ENCODE measurements around the gene MRPL36.

DNA sequence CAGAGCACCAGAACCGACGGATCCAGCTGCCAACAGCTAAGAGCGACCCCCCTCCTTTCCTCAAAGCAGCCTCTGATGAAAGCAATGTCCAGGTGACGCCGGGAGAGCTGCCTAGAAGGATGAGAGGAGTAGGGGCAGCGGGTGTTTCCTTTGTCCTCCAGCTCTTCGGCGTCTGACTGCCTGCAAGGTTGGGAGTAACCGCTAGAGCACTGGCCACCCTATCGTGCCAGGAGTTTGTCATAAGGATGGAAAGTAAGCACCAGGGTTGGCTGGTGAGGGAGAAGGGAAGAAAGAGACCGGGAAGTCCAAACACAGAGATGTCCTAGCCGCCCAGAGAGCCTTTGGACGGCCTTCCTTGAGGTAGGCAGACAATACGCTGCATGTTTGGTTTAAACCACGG lies 10.8 kb downstream of the MRPL36 start:
- no peak for TF ChIP-seq EZH2 (IDR thresholded peaks at IDR 0.05; ENCODE audit: low read depth, unreplicated experiment)
- TF ChIP-seq, protein P1, sequence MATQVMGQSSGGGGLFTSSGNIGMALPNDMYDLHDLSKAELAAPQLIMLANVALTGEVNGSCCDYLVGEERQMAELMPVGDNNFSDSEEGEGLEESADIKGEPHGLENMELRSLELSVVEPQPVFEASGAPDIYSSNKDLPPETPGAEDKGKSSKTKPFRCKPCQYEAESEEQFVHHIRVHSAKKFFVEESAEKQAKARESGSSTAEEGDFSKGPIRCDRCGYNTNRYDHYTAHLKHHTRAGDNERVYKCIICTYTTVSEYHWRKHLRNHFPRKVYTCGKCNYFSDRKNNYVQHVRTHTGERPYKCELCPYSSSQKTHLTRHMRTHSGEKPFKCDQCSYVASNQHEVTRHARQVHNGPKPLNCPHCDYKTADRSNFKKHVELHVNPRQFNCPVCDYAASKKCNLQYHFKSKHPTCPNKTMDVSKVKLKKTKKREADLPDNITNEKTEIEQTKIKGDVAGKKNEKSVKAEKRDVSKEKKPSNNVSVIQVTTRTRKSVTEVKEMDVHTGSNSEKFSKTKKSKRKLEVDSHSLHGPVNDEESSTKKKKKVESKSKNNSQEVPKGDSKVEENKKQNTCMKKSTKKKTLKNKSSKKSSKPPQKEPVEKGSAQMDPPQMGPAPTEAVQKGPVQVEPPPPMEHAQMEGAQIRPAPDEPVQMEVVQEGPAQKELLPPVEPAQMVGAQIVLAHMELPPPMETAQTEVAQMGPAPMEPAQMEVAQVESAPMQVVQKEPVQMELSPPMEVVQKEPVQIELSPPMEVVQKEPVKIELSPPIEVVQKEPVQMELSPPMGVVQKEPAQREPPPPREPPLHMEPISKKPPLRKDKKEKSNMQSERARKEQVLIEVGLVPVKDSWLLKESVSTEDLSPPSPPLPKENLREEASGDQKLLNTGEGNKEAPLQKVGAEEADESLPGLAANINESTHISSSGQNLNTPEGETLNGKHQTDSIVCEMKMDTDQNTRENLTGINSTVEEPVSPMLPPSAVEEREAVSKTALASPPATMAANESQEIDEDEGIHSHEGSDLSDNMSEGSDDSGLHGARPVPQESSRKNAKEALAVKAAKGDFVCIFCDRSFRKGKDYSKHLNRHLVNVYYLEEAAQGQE (IDR thresholded peaks at IDR 0.05; ENCODE audit: unreplicated experiment), result no peak
- TF ChIP-seq, protein P2, sequence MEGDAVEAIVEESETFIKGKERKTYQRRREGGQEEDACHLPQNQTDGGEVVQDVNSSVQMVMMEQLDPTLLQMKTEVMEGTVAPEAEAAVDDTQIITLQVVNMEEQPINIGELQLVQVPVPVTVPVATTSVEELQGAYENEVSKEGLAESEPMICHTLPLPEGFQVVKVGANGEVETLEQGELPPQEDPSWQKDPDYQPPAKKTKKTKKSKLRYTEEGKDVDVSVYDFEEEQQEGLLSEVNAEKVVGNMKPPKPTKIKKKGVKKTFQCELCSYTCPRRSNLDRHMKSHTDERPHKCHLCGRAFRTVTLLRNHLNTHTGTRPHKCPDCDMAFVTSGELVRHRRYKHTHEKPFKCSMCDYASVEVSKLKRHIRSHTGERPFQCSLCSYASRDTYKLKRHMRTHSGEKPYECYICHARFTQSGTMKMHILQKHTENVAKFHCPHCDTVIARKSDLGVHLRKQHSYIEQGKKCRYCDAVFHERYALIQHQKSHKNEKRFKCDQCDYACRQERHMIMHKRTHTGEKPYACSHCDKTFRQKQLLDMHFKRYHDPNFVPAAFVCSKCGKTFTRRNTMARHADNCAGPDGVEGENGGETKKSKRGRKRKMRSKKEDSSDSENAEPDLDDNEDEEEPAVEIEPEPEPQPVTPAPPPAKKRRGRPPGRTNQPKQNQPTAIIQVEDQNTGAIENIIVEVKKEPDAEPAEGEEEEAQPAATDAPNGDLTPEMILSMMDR (conservative IDR thresholded peaks at IDR 0.05; ENCODE audit: low read depth in 2 of 2), result no peak
- no peak for TF ChIP-seq POLR2AphosphoS5 (IDR thresholded peaks at IDR 0.05; ENCODE audit: low read depth)
- no peak for TF ChIP-seq EZH2phosphoT487 (IDR thresholded peaks at IDR 0.05; ENCODE audit: unreplicated experiment)
- no peak for TF ChIP-seq JUNB (IDR thresholded peaks at IDR 0.05; ENCODE audit: unreplicated experiment)
- no peak for TF ChIP-seq CREB1 (CRISPR knock-in tag; IDR thresholded peaks at IDR 0.05; ENCODE audit: low read depth)
- TF ChIP-seq ZNF114 (CRISPR knock-in tag; IDR thresholded peaks at IDR 0.05), result no peak

All from GM23338 (cell line).